H9 (cell line): ENCODE results near the gene KCNK5. TPM values are rescaled to one million over a fixed set of nuclear protein-coding genes. Genes with fewer than 3 reads are reported as not detected.

Source experiments
- DNase-seq: peaks from one replicate; pipeline ENCODE4 v3.0.0-alpha.2; 2017
- H2AFZ ChIP-seq: one replicate; pipeline ENCODE4 v1.6.1; 2013; ENCODE audit warnings: mild to moderate bottlenecking, low read length, control low read depth, moderate library complexity
- H2AK5ac ChIP-seq: 2 replicates; pipeline ENCODE4 v1.6.1; 2013; ENCODE audit warnings: low read length, control low read depth, mixed read lengths; ENCODE audit not compliant: insufficient read length
- H2BK120ac ChIP-seq: one replicate; pipeline ENCODE4 v1.6.1; 2013; ENCODE audit warnings: low read depth, mild to moderate bottlenecking, low read length, control low read depth, inconsistent platforms; ENCODE audit not compliant: poor library complexity, severe bottlenecking
- H2BK12ac ChIP-seq: 2 replicates; pipeline ENCODE4 v1.6.1; 2013; ENCODE audit warnings: low read length, control low read depth, mixed read lengths, low read depth; ENCODE audit not compliant: insufficient read length
- H2BK15ac ChIP-seq: 2 replicates; pipeline ENCODE4 v1.6.1; 2013; ENCODE audit warnings: low read depth, low read length, control low read depth
- H2BK20ac ChIP-seq: one replicate; pipeline ENCODE4 v1.6.1; 2013; ENCODE audit warnings: low read depth, mild to moderate bottlenecking, low read length, control low read depth, inconsistent platforms; ENCODE audit not compliant: poor library complexity, severe bottlenecking
- H2BK5ac ChIP-seq: 2 replicates; pipeline ENCODE4 v1.6.1; 2013; ENCODE audit warnings: low read length, control low read depth, mixed read lengths; ENCODE audit not compliant: insufficient read length
- H3K14ac ChIP-seq: 2 replicates; pipeline ENCODE4 v1.6.1; 2013; ENCODE audit warnings: low read length, control low read depth; ENCODE audit not compliant: insufficient read depth
- H3K18ac ChIP-seq: 2 replicates; pipeline ENCODE4 v1.6.1; 2013; ENCODE audit warnings: low read depth, mild to moderate bottlenecking, mixed read lengths, low read length, control low read depth; ENCODE audit not compliant: insufficient read length
- H3K23ac ChIP-seq: 2 replicates; pipeline ENCODE4 v1.6.1; 2013; ENCODE audit warnings: low read length, control low read depth, mixed read lengths, low read depth; ENCODE audit not compliant: insufficient read length
- H3K23me2 ChIP-seq: 2 replicates; pipeline ENCODE4 v1.6.1; 2013; ENCODE audit warnings: low read depth, mild to moderate bottlenecking, mixed read lengths, low read length, control low read depth; ENCODE audit not compliant: insufficient read length, poor library complexity, severe bottlenecking
- H3K27ac ChIP-seq: 2 replicates; pipeline ENCODE4 v1.5.1; 2013; ENCODE audit warnings: low read length, control low read depth, mixed read lengths, low read depth; ENCODE audit not compliant: insufficient read length
- H3K27me3 ChIP-seq: 2 replicates; pipeline ENCODE4 v1.6.1; 2013; ENCODE audit warnings: low read length, control low read depth, inconsistent platforms; ENCODE audit not compliant: insufficient read depth
- H3K4ac ChIP-seq: 2 replicates; pipeline ENCODE4 v1.6.1; 2013; ENCODE audit warnings: low read depth, mild to moderate bottlenecking, control low read depth, inconsistent platforms, low read length, moderate library complexity
- H3K4me1 ChIP-seq: 2 replicates; pipeline ENCODE4 v1.6.1; 2013; ENCODE audit warnings: low read length, control low read depth, inconsistent platforms; ENCODE audit not compliant: insufficient read depth
- H3K4me2 ChIP-seq: 2 replicates; pipeline ENCODE4 v1.6.1; 2013; ENCODE audit warnings: low read length, control low read depth, mixed read lengths; ENCODE audit not compliant: insufficient read length, insufficient read depth
- H3K56ac ChIP-seq: 2 replicates; pipeline ENCODE4 v1.6.1; 2013; ENCODE audit warnings: low read depth, mild to moderate bottlenecking, mixed read lengths, low read length, control low read depth; ENCODE audit not compliant: insufficient read length
- H3K79me1 ChIP-seq: 2 replicates; pipeline ENCODE4 v1.6.1; 2013; ENCODE audit warnings: low read depth, mild to moderate bottlenecking, moderate library complexity, low read length, control low read depth, inconsistent platforms; ENCODE audit not compliant: insufficient read depth, poor library complexity, severe bottlenecking
- H3K79me2 ChIP-seq: 2 replicates; pipeline ENCODE4 v1.6.1; 2013; ENCODE audit warnings: low read length, control low read depth, inconsistent platforms; ENCODE audit not compliant: insufficient read depth
- H3K9ac ChIP-seq: 2 replicates; pipeline ENCODE4 v1.6.1; 2013; ENCODE audit warnings: low read length, control low read depth, mixed read lengths; ENCODE audit not compliant: insufficient read length; ENCODE audit errors: extremely low read depth
- H3K9me3 ChIP-seq: one replicate; pipeline ENCODE4 v1.6.1; 2013; ENCODE audit warnings: low read depth, low read length, inconsistent platforms; ENCODE audit not compliant: control insufficient read depth
- H3T11ph ChIP-seq: one replicate; pipeline ENCODE4 v1.6.1; 2013; ENCODE audit warnings: mild to moderate bottlenecking, low read length, control low read depth, inconsistent platforms
- H4K20me1 ChIP-seq: one replicate; pipeline ENCODE4 v1.6.1; 2013; ENCODE audit not compliant: control insufficient read depth, insufficient read length, insufficient read depth
- H4K5ac ChIP-seq: 2 replicates; pipeline ENCODE4 v1.6.1; 2013; ENCODE audit warnings: low read depth, mild to moderate bottlenecking, mixed read lengths, low read length, control low read depth; ENCODE audit not compliant: insufficient read length
- H4K8ac ChIP-seq: replicated peaks from 2 replicates; pipeline ENCODE4 v1.6.1; 2013; ENCODE audit warnings: low read length, control low read depth, mixed read lengths, low read depth; ENCODE audit not compliant: insufficient read length
- H4K91ac ChIP-seq: 2 replicates; pipeline ENCODE4 v1.6.1; 2013; ENCODE audit warnings: low read depth, mild to moderate bottlenecking, moderate library complexity, mixed read lengths, low read length, control low read depth; ENCODE audit not compliant: insufficient read length
- H3K27ac Mint-ChIP-seq, 3 experiments: 2 replicates in 2 of 3; 3 replicates in 1 of 3; pipeline ENCODE4 v1.8.0; 2020 to 2021; ENCODE audit warnings: mixed read lengths in 3 of 3, mild to moderate bottlenecking in 1 of 3, moderate library complexity in 1 of 3
- H3K27me3 Mint-ChIP-seq: 2 replicates; pipeline ENCODE4 v1.8.0; 2021; ENCODE audit warnings: low read depth, mild to moderate bottlenecking, moderate library complexity, mixed read lengths
- H3K36me3 Mint-ChIP-seq, 3 experiments: 2 replicates in 2 of 3; 3 replicates in 1 of 3; pipeline ENCODE4 v1.8.0; 2020 to 2021; ENCODE audit warnings: low read depth in 3 of 3, mixed read lengths in 3 of 3; ENCODE audit not compliant: insufficient read depth in 1 of 3
- H3K4me1 Mint-ChIP-seq, 2 experiments: 2 replicates each; pipeline ENCODE4 v1.8.0; 2020; ENCODE audit warnings: mixed read lengths in 2 of 2
- H3K4me3 Mint-ChIP-seq, 2 experiments: 2 replicates in 1 of 2; 3 replicates in 1 of 2; pipeline ENCODE4 v1.8.0; 2020 to 2021; ENCODE audit warnings: mild to moderate bottlenecking in 2 of 2, mixed read lengths in 2 of 2, moderate library complexity in 1 of 2
- H3K9me3 Mint-ChIP-seq, 2 experiments: 2 replicates in 1 of 2; 3 replicates in 1 of 2; pipeline ENCODE4 v1.8.0; 2020; ENCODE audit warnings: mild to moderate bottlenecking in 2 of 2, mixed read lengths in 2 of 2, moderate library complexity in 1 of 2
- CTCF ChIP-seq: fragments of 200-600 bp; sonication (generic); conservative IDR thresholded peaks from 3 replicates; pipeline ENCODE4 v1.8.0; 2021; ENCODE audit warnings: antibody characterized with exemption, mild to moderate bottlenecking
- WGBS: extraction: QIAGEN DNeasy Blood & Tissue Kit; methylation state at CpG from one replicate; pipeline ENCODE4 v1.1.7; 2013; ENCODE audit warnings: missing lambda C conversion rate, low lambda C conversion rate, mixed read lengths; ENCODE audit not compliant: insufficient read length; ENCODE audit errors: extremely low coverage; 5-methylcytosine and 5-hydroxymethylcytosine counted together
- total RNA-seq: library from RNA; stranded (reverse); gene quantifications from 2 replicates; pipeline ENCODE4 v1.2.1, GENCODE V29; 2021

KCNK5 gene
- total RNA-seq, 1 experiment from 2014 or later: 30.0 TPM

GRCh38 chr6:39200498-39201020 lies 28.7 kb downstream of the KCNK5 start:
- no peak overlapping the region for H3K4ac ChIP-seq
- no peak overlapping the region for H3K56ac ChIP-seq
- H4K91ac ChIP-seq: no peak overlapping the region
- no peaks in the 10 kb centered on the region for H4K20me1 ChIP-seq
- DNase-seq: no peak
- H3T11ph ChIP-seq: no peak overlapping the region
- no peak overlapping the region for H3K27ac ChIP-seq
- peaks cover 15% of the 10 kb centered on the region for H3K79me1 ChIP-seq
- no peak overlapping the region for H3K23ac ChIP-seq
- H3K27me3 ChIP-seq: no peaks in the 10 kb centered on the region
- H2BK15ac ChIP-seq: no peak overlapping the region
- H2AFZ ChIP-seq: no peak overlapping the region
- peaks cover 10% of the 10 kb centered on the region; the same call in 1 of the 2 replicates for H3K4me1 ChIP-seq
- H2BK12ac ChIP-seq: no peak overlapping the region
- Mint-ChIP-seq H3K4me3 (no peak overlapping the region; a peak in 1 of 5 replicates), H3K9me3 (no peaks in the 10 kb centered on the region), H3K4me1 (peaks cover 38 to 50% of the 10 kb centered on the region in 2 experiments), H3K27ac (peak overlapping the region; percentile 43 to 90 (median 89); a peak in 4 of 7 replicates), H3K36me3 (peaks cover 17 to 21% (median 19%) of the 10 kb centered on the region in 3 experiments; a peak in 6 of 7 replicates), H3K27me3 (no peaks in the 10 kb centered on the region; the same call in 1 of the 2 replicates)
- H2BK5ac ChIP-seq: no peak overlapping the region
- TF ChIP-seq CTCF: no peak
- H2BK20ac ChIP-seq: no peak overlapping the region
- no peak overlapping the region for H4K8ac ChIP-seq
- no peak overlapping the region for H3K18ac ChIP-seq
- no peak overlapping the region for H2AK5ac ChIP-seq
- H2BK120ac ChIP-seq: no peak overlapping the region
- H3K14ac ChIP-seq: no peak overlapping the region; the same call in 1 of the 2 replicates
- no peak overlapping the region for H3K9ac ChIP-seq
- H4K5ac ChIP-seq: no peak overlapping the region
- WGBS: no CpG with 5 or more reads among the region's 1 CpG
- no peaks in the 10 kb centered on the region for H3K23me2 ChIP-seq
- H3K4me2 ChIP-seq: no peak overlapping the region
- peaks cover 18% of the 10 kb centered on the region; the same call in 1 of the 2 replicates for H3K79me2 ChIP-seq
- H3K9me3 ChIP-seq: no peaks in the 10 kb centered on the region
